Chondrocyte (in vitro differentiated cells): ENCODE measurements around the gene PWWP2B. TPM values are rescaled to one million over a fixed set of nuclear protein-coding genes. Genes with fewer than 3 reads are reported as not detected.
A peak's percentile ranks its signal among the peaks of the same experiment; 100 is the strongest.

ENCODE experiments used
- DNase-seq: peaks from one replicate; pipeline ENCODE4 v3.0.0; 2021; ENCODE audit warnings: mixed read lengths, low spot score
- H3K27ac Mint-ChIP-seq: one replicate; pipeline ENCODE4 v1.8.0; 2021; ENCODE audit warnings: mild to moderate bottlenecking, moderate library complexity, mixed read lengths; ENCODE audit not compliant: unreplicated experiment
- H3K27me3 Mint-ChIP-seq: 2 replicates; pipeline ENCODE4 v1.8.0; 2021; ENCODE audit warnings: low read depth, mixed read lengths
- H3K36me3 Mint-ChIP-seq: 2 replicates; pipeline ENCODE4 v1.8.0; 2021; ENCODE audit warnings: low read depth, mixed read lengths
- H3K4me1 Mint-ChIP-seq: 2 replicates; pipeline ENCODE4 v1.8.0; 2021; ENCODE audit warnings: low read depth, mild to moderate bottlenecking, mixed read lengths
- H3K4me3 Mint-ChIP-seq: one replicate; pipeline ENCODE4 v1.8.0; 2021; ENCODE audit warnings: mild to moderate bottlenecking, moderate library complexity, mixed read lengths; ENCODE audit not compliant: unreplicated experiment
- H3K9me3 Mint-ChIP-seq: 2 replicates; pipeline ENCODE4 v1.8.0; 2021; ENCODE audit warnings: low read depth, mixed read lengths
- total RNA-seq: library from RNA; stranded (reverse); gene quantifications from 3 replicates; pipeline ENCODE4 v1.2.1, GENCODE V29; 2021
- TF ChIP-seq, protein P1 (sequence below): fragments of 200-600 bp; sonication (generic); IDR thresholded peaks from 2 replicates; pipeline ENCODE4 v1.5.0; 2021; ENCODE audit warnings: antibody characterized with exemption, mild to moderate bottlenecking, moderate library complexity

PWWP2B gene
- total RNA-seq, 1 donor from 2014 or later, result 13.2 TPM

GRCh38 chr10:132364594-132364970 is 32.4 kb upstream of the PWWP2B start:
- H3K4me3 Mint-ChIP-seq, result no peak overlapping the region
- peak; percentile 99 for DNase-seq
- no peaks in the 10 kb centered on the region for H3K27me3 Mint-ChIP-seq
- TF ChIP-seq, protein P1, sequence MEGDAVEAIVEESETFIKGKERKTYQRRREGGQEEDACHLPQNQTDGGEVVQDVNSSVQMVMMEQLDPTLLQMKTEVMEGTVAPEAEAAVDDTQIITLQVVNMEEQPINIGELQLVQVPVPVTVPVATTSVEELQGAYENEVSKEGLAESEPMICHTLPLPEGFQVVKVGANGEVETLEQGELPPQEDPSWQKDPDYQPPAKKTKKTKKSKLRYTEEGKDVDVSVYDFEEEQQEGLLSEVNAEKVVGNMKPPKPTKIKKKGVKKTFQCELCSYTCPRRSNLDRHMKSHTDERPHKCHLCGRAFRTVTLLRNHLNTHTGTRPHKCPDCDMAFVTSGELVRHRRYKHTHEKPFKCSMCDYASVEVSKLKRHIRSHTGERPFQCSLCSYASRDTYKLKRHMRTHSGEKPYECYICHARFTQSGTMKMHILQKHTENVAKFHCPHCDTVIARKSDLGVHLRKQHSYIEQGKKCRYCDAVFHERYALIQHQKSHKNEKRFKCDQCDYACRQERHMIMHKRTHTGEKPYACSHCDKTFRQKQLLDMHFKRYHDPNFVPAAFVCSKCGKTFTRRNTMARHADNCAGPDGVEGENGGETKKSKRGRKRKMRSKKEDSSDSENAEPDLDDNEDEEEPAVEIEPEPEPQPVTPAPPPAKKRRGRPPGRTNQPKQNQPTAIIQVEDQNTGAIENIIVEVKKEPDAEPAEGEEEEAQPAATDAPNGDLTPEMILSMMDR, result no peak
- peaks cover 10% of the 10 kb centered on the region for H3K9me3 Mint-ChIP-seq
- no peaks in the 10 kb centered on the region for H3K4me1 Mint-ChIP-seq
- no peak overlapping the region for H3K27ac Mint-ChIP-seq
- H3K36me3 Mint-ChIP-seq, result peaks cover 32% of the 10 kb centered on the region

DNA sequence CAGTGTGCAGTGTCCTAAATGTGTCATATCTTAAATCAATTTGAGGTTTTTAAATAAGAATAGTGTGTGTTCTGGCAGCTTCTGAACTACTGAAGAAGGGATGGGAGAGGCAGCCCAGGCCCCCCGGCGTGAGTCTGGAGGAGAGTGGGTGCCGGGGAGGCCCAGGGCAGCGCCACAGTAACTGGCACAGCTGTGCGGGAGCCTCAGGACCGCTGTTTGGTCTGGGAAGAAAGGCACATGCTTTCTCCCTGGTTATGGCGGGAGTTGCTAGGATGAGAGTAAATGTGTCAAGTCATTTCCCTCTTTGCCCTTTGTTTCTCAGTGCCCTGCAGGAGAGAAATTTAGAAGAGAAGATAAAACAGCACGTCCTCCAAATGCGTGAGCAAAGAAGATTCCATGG is 31.9 kb upstream of the PWWP2B start:
- H3K4me3 Mint-ChIP-seq, result no peak overlapping the region
- H3K27me3 Mint-ChIP-seq, result no peaks in the 10 kb centered on the region
- TF ChIP-seq, protein P1, result no peak
- H3K27ac Mint-ChIP-seq, result no peak overlapping the region
- H3K36me3 Mint-ChIP-seq, result peaks cover 33% of the 10 kb centered on the region
- peaks cover 10% of the 10 kb centered on the region for H3K9me3 Mint-ChIP-seq
- peak; percentile 65 for DNase-seq
- H3K4me1 Mint-ChIP-seq, result no peaks in the 10 kb centered on the region

DNA sequence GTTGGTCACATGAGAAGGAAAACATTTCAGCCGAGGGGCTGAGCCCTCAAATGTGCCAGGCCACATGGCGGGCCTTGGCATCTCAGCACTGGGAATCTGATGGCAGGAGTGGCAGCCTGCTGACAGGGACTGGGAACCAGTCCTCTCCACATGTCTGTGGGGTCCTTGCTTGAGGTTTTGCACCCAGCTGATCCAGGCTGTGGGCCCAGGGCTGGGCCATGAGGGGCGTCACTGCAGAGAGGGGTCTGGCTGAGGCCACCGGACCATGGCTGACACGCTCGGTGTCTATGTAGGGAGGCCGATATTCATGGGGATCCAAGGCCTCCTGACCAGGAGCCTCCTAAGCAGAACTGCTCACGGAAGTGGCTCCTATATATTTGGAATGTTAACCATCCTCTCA is 31.0 kb upstream of the PWWP2B start:
- H3K4me1 Mint-ChIP-seq, result no peaks in the 10 kb centered on the region
- H3K4me3 Mint-ChIP-seq, result no peak overlapping the region
- peak; percentile 55 for DNase-seq
- peaks cover 10% of the 10 kb centered on the region for H3K9me3 Mint-ChIP-seq
- TF ChIP-seq, protein P1, result no peak
- no peaks in the 10 kb centered on the region for H3K27me3 Mint-ChIP-seq
- H3K36me3 Mint-ChIP-seq, result peaks cover 33% of the 10 kb centered on the region
- no peak overlapping the region for H3K27ac Mint-ChIP-seq

DNA sequence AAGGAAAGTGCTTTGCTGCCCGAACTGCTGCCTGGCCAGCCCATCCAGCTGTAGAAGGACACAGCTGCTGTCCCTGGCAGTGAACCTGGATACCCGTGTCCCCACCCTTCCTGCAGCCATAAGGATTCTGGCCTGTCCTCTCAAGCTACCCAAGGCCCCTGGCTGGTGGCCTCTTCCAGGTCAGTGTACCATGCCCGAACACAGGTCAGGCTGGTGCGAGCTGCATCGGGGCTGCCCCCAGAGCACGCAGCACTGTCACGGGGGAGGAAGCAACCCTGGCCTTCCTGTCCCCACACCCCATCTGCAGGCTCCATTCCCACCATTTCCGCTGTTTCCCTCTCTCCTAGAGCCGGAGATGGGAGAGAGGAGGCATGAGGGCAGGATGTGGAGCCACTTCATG is 30.5 kb upstream of the PWWP2B start:
- Mint-ChIP-seq H3K36me3 (peaks cover 33% of the 10 kb centered on the region), H3K9me3 (peaks cover 10% of the 10 kb centered on the region), H3K27ac (no peak overlapping the region), H3K27me3 (no peaks in the 10 kb centered on the region), H3K4me3 (no peak overlapping the region), H3K4me1 (no peaks in the 10 kb centered on the region)
- TF ChIP-seq, protein P1, result no peak
- DNase-seq, result peak; percentile 72

DNA sequence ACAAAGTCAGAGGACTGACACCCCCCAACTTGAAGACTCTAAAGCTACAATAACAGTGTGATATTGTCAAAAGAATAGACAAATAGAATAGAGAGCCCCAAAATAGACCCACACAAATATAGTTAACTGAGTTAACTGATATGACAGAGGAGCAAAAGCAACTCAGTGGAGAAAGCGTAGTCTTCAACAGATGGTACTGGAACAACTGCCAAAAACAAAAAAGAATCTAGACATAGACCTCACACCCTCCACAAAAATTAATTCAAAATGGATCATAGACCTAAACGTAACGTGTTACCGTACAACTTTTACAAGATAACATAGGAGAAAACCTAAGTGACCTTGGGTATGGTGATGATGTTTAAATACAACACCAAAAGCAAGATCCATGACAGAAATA is 28.6 kb upstream of the PWWP2B start:
- no peaks in the 10 kb centered on the region for H3K27me3 Mint-ChIP-seq
- H3K4me3 Mint-ChIP-seq, result no peak overlapping the region
- no peak overlapping the region for H3K27ac Mint-ChIP-seq
- peaks cover 29% of the 10 kb centered on the region for H3K36me3 Mint-ChIP-seq
- no peak for DNase-seq
- H3K4me1 Mint-ChIP-seq, result no peaks in the 10 kb centered on the region
- TF ChIP-seq, protein P1, result no peak
- H3K9me3 Mint-ChIP-seq, result peaks cover 10% of the 10 kb centered on the region
